Measurements from ENCODE around the gene HHIP.
A peak's percentile ranks its signal among the peaks of the same experiment; 100 is the strongest.

The HHIP gene, protein sequence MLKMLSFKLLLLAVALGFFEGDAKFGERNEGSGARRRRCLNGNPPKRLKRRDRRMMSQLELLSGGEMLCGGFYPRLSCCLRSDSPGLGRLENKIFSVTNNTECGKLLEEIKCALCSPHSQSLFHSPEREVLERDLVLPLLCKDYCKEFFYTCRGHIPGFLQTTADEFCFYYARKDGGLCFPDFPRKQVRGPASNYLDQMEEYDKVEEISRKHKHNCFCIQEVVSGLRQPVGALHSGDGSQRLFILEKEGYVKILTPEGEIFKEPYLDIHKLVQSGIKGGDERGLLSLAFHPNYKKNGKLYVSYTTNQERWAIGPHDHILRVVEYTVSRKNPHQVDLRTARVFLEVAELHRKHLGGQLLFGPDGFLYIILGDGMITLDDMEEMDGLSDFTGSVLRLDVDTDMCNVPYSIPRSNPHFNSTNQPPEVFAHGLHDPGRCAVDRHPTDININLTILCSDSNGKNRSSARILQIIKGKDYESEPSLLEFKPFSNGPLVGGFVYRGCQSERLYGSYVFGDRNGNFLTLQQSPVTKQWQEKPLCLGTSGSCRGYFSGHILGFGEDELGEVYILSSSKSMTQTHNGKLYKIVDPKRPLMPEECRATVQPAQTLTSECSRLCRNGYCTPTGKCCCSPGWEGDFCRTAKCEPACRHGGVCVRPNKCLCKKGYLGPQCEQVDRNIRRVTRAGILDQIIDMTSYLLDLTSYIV

DNA sequence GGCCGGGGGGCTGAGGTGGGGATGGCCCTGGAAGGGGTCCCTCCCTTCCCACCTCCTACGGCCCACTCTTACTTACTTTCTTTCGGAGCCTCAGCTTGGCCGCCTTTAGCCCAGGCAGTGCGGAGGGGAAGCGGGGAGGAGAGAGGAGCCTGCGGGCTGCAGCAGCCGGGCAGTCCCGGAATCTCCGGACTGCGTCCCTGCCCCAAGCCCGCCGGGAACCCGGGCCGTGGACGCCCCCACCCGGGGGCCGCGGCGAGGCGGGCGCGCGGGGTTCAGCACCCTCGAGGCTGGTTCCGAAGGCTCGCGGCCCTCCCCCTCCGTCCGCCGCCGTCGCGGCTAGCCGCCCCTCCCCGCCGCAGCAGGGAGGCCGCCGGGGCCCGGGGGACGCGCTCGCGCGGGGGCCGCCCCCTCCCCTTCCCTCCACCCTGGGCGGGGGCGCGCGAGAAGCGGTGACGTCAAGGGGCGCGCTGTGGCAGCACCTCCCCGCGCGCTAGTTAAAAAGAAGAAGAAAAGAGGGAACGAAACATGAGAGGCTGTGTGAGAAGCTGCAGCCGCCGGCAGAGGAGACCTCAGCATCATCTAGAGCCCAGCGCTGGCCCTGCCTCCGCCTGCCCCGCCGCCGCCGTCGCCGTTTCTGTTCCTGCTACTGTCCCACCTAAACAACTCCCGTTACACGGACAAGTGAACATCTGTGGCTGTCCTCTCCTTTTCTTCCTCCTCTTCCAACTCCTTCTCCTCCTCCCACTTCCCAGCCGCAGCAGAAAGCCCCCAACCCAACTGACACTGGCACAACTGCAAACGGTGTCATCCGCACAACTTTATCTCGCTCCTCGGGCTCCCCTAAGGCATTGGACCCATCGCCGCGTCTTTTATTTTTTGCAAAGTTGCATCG is at the start of gene HHIP:
Gene HHIP (plus strand): TSS at position 526 of the 892 bp plus-strand sequence. CDS start 520 bp downstream, outside the sequence.
- DNase-seq (ENCODE audit: low read depth, low spot score): peak; percentile 89

DNA sequence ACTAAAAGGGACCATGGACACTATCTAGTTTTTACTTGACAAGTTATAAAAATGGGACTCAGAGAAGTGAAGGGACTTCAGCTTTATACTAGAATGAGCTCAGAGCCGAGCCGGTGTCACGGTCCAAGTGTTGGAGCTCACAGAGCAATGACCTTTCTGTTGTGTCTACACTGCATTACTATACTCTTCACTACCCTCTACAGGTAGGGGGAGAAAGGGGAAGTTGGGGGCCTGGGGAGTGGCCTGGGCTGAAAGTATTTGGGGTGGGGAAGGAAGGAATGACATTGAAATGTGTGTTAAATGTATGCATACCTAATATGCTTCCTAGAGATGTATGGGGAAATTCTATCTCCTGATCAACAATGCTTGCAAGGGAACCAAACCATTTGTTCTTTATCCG is 48.8 kb upstream of the HHIP start:
- DNase-seq (ENCODE audit: low read depth, low spot score): no peak

DNA sequence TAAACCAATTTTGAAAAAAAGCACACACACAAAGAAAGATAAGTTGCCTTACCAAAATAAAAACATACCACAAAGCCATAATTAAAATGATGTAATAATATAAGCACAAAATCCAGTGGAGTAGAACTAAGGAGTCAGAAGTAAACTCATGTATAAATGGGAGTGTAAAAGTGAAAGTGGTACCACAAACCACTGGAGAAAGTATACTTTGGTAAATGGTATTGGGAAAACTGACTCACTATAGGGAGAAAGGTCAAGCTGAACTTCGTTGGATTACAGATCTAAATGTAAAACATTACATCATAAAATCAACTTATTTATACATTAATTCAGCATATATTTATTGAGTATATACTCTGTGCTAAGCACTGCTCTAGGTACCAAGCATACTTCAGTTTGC is 46.3 kb upstream of the HHIP start:
- DNase-seq (ENCODE audit: low read depth, low spot score): no peak

DNA sequence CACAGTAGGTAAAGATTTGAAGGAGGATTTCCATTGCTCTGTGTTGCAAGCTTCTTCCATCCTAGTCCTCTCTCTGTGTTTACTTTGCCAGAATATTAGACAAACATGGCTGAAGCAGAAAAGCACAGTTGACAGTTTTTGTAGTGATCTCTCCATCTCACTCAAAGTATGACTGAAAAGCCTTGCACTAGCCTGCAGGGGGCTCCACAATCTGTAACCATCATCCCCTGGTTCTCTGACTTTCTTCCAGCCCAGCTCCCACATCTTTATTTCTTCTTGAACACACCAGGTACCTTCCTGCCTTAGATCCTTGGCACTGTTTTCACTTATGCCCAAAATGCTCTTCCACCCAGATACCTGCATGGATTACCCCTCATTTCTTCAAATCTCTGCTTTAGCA is 34.1 kb upstream of the HHIP start:
- no peak for DNase-seq (ENCODE audit: low read depth, low spot score)

DNA sequence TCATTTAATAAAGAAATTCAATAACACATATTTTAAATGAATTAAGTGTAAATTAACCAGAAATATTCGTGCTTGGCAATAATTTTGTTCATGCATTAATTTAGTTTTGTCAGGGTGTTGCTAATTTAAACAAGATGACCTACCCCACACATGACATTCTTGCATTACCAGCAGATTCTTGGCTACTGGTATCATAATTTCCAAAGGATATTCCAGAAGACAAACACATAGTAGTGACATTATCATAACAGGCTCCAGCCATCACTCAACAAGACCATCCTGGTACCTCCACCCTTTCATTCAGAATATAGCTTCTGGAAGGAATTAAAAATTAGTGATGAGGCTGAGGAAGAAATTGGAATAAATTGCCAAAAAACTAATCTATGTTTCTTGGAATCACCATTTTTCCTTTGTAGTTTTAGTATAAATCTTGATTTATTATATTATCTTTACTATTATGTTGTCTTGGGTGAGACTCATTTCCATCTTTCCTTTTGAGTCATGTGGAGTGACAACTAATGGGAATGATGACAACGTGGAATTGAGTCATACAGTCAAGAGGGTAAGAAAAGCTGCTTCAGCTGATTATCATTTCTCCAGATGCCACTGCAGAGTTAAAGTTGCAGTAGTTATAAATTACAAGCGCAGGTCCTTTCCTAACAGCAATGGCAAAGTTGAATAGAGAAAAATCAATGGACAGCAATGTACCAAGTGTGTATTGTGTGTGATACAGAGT is 30.9 kb upstream of the HHIP start:
- DNase-seq (ENCODE audit: low read depth, low spot score): no peak

DNA sequence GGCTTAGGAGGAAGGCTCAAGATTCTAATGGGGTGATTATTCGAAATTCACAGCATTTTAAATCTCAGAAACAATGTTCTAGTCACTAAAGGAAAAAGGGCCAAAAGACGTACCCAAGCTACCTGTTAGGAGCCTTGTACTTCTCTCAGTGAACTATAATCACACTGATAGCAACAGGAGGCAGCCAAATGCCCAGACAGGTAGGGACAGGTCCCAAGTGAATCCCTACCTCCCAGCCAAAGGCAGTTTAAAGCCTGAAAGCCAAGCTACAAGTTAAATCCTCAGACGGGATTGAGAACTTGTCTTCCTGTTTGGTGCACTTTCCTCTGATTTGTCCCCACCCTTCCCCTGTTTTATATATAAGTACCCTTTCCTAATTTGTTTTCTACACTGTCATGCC is 24.3 kb upstream of the HHIP start:
- no peak for DNase-seq (ENCODE audit: low read depth, low spot score)

DNA sequence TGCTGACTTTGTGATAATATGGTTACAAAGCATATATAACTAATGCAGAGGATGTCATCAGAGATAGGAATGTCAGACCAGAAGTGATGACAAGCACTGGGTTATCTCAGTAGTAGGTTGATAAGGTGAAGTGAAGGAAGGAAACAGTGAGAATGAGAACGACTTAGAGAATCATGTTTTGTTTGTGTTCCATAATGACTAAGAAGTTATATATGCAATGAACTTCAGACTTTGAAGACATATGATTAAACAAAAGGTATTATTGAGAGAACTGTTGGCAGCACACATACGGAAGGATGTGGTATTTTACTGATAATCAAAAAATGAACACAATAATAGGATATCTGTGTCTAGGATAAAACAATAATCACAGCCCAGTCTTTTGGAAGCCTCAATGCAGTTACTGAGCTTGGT is 18.3 kb upstream of the HHIP start:
- DNase-seq (ENCODE audit: low read depth, low spot score): no peak

DNA sequence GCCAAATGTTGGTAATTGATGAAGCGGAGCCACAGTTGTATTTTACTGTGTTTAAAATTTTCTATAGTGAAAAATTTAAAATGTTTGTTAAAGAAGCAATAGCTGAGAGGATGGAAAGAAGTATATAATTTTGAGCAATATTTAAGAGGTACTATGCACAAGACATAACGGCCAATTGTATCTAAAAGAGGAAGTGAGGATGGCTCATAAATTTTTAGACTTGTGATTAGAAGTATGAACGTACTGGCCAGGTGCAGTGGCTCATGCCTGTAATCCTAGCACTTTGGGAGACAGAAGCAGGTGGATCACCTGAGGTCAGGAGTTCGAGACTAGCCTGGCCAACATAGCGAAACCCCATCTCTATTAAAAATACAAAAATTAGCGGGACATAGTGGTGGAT is 12.7 kb upstream of the HHIP start:
- no peak for DNase-seq (ENCODE audit: low read depth, low spot score)

DNA sequence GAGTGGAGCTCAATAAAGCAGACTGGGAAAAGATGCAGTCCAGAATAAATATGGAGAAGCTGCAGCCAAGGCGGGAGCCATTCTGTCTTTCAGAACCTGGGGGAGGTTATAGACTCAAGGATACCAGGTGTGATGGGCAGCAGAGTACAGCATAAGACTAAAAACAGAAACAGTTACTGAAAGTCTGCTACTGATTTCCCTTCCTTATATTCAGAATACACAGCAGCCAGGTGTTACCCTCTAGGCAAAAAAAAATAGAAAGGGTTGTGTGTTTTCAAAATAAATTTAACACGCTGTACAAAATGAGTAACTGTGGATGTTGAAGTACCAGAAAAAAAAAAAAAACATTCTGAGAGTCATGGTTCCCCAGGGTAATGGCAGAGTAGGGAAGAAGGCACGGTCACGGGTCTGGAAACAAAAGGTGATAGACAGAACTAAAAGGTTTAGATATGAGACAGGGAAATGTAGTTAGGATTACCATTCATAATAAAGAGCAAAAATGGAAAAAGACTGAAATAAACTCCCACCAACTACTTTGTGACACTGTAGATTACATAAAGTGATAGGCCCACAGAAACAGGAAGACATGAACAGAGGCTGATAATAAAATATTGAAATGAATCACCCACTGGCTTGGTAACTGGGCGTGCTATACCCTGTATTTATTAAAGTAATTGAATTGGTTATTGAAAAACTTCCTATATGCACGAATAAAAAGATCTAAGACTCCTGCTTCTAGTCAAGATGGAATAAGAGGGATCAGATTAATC is 10.8 kb upstream of the HHIP start:
- no peak for DNase-seq (ENCODE audit: low read depth, low spot score)

DNA sequence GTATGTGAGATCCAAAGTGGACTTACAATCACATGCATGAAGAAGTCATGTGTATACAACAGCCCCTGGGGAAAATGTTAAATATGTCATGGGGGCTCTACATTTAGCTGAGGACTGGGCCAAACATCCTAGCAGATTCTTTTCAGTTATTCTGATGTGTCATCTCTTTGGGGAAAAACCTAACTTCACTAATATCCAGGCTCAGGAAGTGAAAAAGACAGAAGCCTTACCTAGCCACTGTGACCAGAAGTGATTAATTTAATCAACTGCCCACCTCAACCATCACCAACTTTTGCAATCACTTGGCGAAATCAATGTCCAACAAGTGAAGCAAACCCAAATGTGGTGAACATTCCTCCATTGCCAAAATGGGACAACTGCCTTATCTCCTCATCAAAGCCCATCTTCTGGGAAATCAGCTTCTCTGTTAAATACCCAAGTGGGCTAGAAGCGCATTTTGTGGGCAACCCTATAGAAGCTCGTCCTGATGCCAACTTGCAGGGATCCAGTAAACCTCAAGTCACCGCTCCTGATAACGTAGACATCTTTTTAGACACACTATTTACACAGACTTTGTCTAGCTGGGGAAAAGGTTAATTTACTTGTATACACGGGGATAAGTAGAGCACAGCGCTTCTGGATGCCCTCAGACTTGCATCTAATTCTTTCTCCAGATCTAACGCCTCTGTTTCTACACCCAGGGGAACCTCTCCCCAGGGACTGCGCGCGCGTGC is 1.4 kb upstream of the HHIP start:
- DNase-seq (ENCODE audit: low read depth, low spot score): no peak

DNA sequence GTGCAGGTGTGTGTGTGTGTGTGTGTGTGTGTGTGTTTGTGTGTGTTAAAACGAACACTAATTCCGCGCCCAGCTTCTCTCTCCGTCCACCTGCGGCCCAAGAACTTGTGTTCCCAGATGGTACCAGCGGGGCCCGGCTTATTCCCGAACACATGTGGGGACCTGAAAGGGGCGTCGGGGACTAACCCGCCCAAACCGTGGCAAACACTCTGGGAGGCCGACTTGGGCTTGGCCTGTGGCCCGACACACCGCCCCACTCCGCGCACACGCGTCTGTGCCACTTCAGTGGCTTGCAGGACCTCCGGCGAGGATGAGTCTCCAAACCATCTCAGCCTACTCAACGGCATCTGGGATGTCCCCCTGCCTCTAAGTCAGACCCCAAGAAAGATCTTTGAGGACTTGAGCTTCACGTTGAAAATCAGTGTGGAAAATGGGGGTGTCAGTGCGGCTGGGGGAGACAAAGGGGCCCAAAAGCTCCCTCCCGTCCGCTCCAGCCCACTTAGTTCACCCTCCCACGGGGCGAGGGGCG is 790 bp upstream of the HHIP start:
- DNase-seq (ENCODE audit: low read depth, low spot score): peak; percentile 46

DNA sequence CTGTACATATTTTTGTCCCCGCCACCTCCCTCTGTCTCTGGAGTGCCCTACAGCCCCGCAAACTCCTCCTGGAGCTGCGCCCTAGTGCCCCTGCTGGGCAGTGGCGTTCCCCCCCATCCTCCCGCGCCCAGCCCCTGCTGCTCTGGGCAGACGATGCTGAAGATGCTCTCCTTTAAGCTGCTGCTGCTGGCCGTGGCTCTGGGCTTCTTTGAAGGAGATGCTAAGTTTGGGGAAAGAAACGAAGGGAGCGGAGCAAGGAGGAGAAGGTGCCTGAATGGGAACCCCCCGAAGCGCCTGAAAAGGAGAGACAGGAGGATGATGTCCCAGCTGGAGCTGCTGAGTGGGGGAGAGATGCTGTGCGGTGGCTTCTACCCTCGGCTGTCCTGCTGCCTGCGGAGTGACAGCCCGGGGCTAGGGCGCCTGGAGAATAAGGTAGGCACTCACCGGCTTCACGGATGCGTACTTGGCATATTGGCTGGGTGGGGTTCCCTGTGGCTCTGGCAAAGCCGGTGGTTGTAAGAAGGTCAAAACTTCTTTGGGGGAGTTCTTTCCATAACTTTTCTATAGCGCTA is 653 bp downstream of the HHIP start:
- DNase-seq (ENCODE audit: low read depth, low spot score): peak; percentile 62

DNA sequence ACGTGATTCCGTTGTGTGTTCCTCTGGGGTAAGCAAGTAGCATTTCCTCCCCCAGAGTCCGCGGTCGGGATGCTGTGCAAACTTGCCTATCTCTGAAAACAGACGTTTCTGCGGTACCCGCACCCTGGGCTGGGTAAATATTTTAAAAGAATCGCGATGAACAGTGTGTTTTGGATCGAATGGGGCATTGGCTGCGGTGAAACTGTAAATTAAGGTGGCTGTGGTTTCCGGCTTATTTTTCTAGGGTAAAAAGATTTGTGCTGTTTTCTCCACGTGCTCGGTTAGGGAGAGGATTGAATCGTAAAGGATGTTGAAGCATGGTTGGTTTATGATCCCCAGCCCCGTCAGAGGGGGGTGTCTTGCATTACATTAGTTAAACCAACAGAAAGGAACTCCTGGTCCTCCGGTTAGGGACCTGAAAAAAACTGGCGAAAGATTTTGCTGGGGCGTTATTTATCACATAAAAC is 1.2 kb downstream of the HHIP start:
- peak; percentile 62 for DNase-seq (ENCODE audit: low read depth, low spot score)

DNA sequence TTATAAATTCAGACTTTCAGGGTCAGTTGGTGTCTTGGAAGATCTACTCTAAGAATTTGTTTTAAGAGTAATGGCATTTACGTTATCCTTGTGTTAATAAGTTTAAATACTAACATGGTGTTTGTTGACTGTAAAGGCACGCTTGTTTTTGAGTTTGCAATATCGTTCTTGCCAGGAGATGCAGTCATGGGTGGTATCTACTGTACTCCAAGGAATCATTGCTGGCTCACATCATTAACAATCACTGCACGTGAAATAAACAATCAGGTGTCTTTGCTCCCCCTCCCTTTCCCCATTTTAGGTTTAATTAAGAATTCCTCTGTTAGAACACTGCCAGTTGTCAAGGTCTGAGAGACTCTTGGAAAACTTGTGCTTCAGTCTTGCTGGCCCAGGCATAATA is 1.6 kb downstream of the HHIP start:
- DNase-seq (ENCODE audit: low read depth, low spot score): no peak

DNA sequence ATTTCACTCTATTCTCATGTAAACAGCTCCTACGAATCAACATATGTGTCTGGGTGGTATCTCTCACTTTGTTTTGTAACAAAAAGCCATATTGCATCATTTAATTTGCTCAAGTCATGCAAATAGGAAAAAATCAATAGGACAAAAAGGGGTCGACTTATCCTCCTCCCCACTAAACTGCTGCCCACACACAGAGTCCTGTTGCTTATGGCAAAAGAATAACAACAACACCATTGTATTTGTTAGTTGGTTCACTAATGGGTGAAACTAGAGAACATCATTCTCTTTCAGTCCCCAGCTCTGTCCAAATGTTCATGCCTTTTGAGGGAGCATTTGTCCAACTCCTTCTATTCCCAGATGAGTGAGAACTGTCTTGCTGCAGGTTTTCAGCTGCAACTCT is 2.1 kb downstream of the HHIP start:
- no peak for DNase-seq (ENCODE audit: low read depth, low spot score)

DNA sequence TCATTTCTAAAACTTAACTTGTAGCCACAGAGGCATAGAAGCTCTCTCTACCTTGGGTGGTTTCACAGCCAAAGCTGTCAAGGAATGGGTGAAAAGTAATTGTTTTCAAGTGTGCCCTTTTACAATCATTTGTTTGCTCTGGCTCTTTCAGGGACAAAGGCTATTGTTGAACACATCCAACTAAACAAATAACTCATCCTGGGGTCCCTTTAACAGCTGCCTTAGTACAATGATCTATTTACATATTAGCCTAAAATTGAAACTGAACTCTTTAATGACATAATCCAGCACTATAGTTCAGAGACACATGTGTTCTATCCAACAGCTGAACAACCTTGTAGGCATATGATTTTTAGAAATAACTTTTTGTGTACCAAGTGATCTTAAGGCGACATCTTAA is 3.7 kb downstream of the HHIP start:
- no peak for DNase-seq (ENCODE audit: low read depth, low spot score)

DNA sequence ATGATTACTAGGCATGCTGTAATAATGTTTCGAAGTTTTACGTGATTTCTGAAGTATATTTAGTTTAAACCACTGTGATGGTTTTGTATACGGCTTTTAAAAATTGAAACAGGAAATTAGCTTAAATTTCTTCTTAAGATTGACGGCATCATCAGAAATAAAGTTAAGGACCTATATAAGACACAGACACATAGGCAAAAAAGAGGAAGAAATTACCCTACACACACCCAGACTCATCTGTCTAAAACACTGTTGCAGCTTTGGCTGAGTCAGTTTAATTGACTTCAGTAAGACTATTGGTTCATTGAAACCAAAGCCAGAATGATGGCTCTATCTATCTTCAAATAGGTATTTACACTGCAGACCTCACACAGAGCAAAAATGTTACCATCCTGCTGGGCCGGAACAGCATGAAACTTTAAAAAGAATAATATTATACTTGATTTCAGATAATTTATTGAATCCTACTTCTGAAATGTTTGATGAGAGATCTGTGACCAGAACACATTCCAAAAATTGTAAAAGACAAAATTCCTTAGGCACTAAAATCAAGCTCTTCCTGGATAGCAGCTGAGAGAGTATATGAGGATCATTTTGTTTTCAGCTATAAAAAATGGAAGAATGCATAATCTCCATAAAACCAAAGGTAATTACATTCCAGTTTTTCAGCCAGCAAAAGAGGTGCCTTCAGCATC is 4.5 kb downstream of the HHIP start:
- no peak for DNase-seq (ENCODE audit: low read depth, low spot score)

DNA sequence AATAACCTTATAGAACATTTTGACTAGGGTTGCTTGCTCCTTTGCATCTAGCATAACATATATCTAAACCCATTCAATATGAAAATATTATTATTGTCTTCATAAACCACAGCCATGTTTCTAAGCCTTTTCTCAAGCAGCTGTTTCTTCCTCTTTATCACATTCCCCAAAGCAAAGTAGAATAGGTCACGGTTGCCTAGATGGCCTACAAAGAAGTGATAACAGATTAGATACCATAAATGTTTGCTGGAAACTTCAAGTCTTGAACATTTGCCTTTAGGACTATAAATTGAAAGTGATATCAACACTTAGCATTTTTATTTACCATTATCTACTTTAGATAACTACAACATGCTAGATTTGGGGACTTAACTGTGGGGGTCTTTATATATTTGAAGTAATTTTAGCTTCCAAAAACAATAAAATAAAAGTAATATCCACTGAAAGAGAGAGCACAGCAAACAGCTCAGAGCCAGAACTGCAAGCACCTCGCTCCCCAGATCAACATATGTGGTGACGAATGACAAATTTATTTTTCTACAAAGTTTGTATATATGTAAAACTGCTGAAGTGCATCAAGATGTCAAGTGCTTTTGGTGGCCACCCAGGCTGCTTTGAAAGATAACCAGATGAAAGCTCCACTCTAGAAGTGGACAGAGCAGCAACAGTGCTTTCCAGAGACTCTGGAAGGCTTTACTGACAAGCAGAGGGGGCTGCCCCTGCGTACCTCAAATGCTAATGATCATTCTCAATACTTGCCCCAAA is 8.0 kb downstream of the HHIP start:
- no peak for DNase-seq (ENCODE audit: low read depth, low spot score)
